ENCODE measurements around the gene FBL. TPM values are rescaled to one million over a fixed set of nuclear protein-coding genes. Genes with fewer than 3 reads are reported as not detected.
"Not testable (repeated sequence)": the region's sequence is repeated elsewhere in the genome, so short reads cannot be mapped to it uniquely, and the experiment has no call there.

Gene FBL
- total RNA-seq (2022), result 355 and 502 TPM in 2 replicates
- percentile 84 among the genes with signal in this experiment for Bru-seq, nascent RNA
- BruChase-seq, experiment 1, labeled RNA remaining after a 6-hour chase, result percentile 84 among the genes with signal in this experiment
- BruChase-seq, experiment 2, labeled RNA remaining after a 2-hour chase, result percentile 81 among the genes with signal in this experiment
- long read RNA-seq, transcript FBL-201 (9 exons, 1,160 nt), result major isoform, 22 of 61 reads
- long read RNA-seq, partial matches to known transcripts, result 29 of 61 reads
- long read RNA-seq, other reads (novel, unspliced or antisense), result 10 of 61 reads

GRCh38 chr19:39845933-39846677 is at the start of gene FBL:
FBL (minus strand) TSS chr19:39846379; CDS start chr19:39846300, 79 bp downstream.
- TF ChIP-seq, protein P1, sequence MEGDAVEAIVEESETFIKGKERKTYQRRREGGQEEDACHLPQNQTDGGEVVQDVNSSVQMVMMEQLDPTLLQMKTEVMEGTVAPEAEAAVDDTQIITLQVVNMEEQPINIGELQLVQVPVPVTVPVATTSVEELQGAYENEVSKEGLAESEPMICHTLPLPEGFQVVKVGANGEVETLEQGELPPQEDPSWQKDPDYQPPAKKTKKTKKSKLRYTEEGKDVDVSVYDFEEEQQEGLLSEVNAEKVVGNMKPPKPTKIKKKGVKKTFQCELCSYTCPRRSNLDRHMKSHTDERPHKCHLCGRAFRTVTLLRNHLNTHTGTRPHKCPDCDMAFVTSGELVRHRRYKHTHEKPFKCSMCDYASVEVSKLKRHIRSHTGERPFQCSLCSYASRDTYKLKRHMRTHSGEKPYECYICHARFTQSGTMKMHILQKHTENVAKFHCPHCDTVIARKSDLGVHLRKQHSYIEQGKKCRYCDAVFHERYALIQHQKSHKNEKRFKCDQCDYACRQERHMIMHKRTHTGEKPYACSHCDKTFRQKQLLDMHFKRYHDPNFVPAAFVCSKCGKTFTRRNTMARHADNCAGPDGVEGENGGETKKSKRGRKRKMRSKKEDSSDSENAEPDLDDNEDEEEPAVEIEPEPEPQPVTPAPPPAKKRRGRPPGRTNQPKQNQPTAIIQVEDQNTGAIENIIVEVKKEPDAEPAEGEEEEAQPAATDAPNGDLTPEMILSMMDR (IDR thresholded peaks at IDR 0.05; ENCODE audit: unreplicated experiment), result no peak
- CTCF ChIA-PET, result interaction anchor here (0.6 to 6.9 kb wide), 13 partner anchors 11 to 448 kb away, joined by 3 to 67 read pairs (median 4); partner anchors contain the start of gene PSMC4
- Mint-ChIP-seq H3K36me3 (ENCODE audit: insufficient read depth, unreplicated experiment) (peaks cover 14% of the 10 kb centered on the region), H3K4me3 (ENCODE audit: unreplicated experiment) (peak within 1 kb of the TSS; percentile 90), H3K27ac (ENCODE audit: low read depth, unreplicated experiment) (peak within 1 kb of the TSS; percentile 90), H3K9me3 (ENCODE audit: unreplicated experiment) (no peaks in the 10 kb centered on the region), H3K27me3 (ENCODE audit: insufficient read depth, unreplicated experiment) (no peaks in the 10 kb centered on the region), H3K4me1 (ENCODE audit: insufficient read depth, unreplicated experiment) (peaks cover 36% of the 10 kb centered on the region)
- BruUV-seq (replicated peaks), result no TSS peak
- intact Hi-C loops (cut with micrococcal nuclease), result loop anchor here (2.0 kb wide), 1 partner anchor 125 kb away; the partner anchor contains the start of gene PSMC4
- peak; percentile 94 for DNase-seq (ENCODE audit: unreplicated experiment)
- POLR2A ChIA-PET, result interaction anchor here (0.5 to 4.1 kb wide), 12 partner anchors 9 to 1482 kb away, joined by 3 to 41 read pairs (median 4); partner anchors contain the start of genes DYRK1B, PSMC4 and ZNF546

DNA sequence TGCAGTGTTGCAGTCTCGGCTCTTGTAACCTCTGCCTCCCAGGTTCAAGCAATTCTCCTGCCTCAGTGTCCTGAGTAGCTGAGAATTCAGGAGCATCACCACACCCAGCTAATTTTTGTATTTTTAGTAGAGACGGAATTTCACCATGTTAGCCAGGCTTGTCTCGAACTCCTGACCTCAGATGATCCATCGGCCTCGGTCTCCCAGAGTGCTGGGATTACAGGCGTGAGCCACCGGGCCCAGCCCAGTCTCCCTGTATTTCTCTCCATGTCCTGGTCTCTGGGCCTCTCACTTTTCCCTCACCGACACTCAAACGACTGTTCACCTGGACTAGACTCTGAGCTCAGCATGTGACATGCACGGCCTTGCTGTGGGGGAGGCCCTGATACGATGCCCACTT is 48.9 kb upstream of the FBL start:
- H3K4me1 Mint-ChIP-seq (ENCODE audit: insufficient read depth, unreplicated experiment); H3K27me3 Mint-ChIP-seq (ENCODE audit: insufficient read depth, unreplicated experiment); BruUV-seq (replicated peaks); H3K9me3 Mint-ChIP-seq (ENCODE audit: unreplicated experiment); H3K36me3 Mint-ChIP-seq (ENCODE audit: insufficient read depth, unreplicated experiment); H3K4me3 Mint-ChIP-seq (ENCODE audit: unreplicated experiment); DNase-seq (ENCODE audit: unreplicated experiment); POLR2A ChIA-PET; CTCF ChIA-PET; H3K27ac Mint-ChIP-seq (ENCODE audit: low read depth, unreplicated experiment); intact Hi-C loops (cut with micrococcal nuclease): not testable (repeated sequence)

GRCh38 chr19:39894236-39894606 is 48.0 kb upstream of the FBL start:
- POLR2A ChIA-PET; H3K9me3 Mint-ChIP-seq (ENCODE audit: unreplicated experiment); intact Hi-C loops (cut with micrococcal nuclease); H3K27ac Mint-ChIP-seq (ENCODE audit: low read depth, unreplicated experiment); H3K27me3 Mint-ChIP-seq (ENCODE audit: insufficient read depth, unreplicated experiment); CTCF ChIA-PET; H3K4me1 Mint-ChIP-seq (ENCODE audit: insufficient read depth, unreplicated experiment); BruUV-seq (replicated peaks); H3K4me3 Mint-ChIP-seq (ENCODE audit: unreplicated experiment); DNase-seq (ENCODE audit: unreplicated experiment); H3K36me3 Mint-ChIP-seq (ENCODE audit: insufficient read depth, unreplicated experiment): not testable (repeated sequence)

GRCh38 chr19:39893366-39894235 is 47.4 kb upstream of the FBL start:
- DNase-seq (ENCODE audit: unreplicated experiment); H3K27ac Mint-ChIP-seq (ENCODE audit: low read depth, unreplicated experiment); intact Hi-C loops (cut with micrococcal nuclease); H3K4me1 Mint-ChIP-seq (ENCODE audit: insufficient read depth, unreplicated experiment); H3K4me3 Mint-ChIP-seq (ENCODE audit: unreplicated experiment); POLR2A ChIA-PET; H3K27me3 Mint-ChIP-seq (ENCODE audit: insufficient read depth, unreplicated experiment); BruUV-seq (replicated peaks); CTCF ChIA-PET; H3K9me3 Mint-ChIP-seq (ENCODE audit: unreplicated experiment); H3K36me3 Mint-ChIP-seq (ENCODE audit: insufficient read depth, unreplicated experiment): not testable (repeated sequence)

DNA sequence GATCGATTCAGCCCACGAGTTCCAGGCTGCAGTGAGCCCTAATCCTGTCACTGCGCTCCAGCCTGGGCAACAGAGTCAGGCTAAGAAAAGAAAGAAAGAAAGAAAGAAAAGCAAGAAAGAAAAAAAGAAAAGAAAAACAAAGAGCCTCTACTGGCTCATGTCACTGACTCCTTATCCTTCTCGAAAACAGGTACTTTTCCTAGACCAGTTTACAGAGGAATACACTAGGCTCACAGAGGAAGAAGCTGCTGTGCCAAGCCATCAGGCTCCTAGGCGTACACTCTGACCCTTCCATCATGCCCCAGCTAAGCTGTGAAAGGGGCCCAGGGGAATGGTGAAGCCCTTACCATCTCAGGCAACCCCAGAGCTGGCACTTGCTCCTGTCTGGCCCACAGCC is 46.3 kb upstream of the FBL start:
- H3K9me3 Mint-ChIP-seq (ENCODE audit: unreplicated experiment); DNase-seq (ENCODE audit: unreplicated experiment); H3K4me1 Mint-ChIP-seq (ENCODE audit: insufficient read depth, unreplicated experiment); intact Hi-C loops (cut with micrococcal nuclease); BruUV-seq (replicated peaks); H3K27me3 Mint-ChIP-seq (ENCODE audit: insufficient read depth, unreplicated experiment); POLR2A ChIA-PET; H3K27ac Mint-ChIP-seq (ENCODE audit: low read depth, unreplicated experiment); H3K36me3 Mint-ChIP-seq (ENCODE audit: insufficient read depth, unreplicated experiment); H3K4me3 Mint-ChIP-seq (ENCODE audit: unreplicated experiment): not testable (repeated sequence)
- CTCF ChIA-PET, result interaction anchor here (0.8 kb wide), 1 partner anchor 134 kb away, joined by 3 read pairs; no protein-coding TSS in a partner anchor

- H3K9me3 Mint-ChIP-seq (ENCODE audit: unreplicated experiment); H3K36me3 Mint-ChIP-seq (ENCODE audit: insufficient read depth, unreplicated experiment); H3K4me3 Mint-ChIP-seq (ENCODE audit: unreplicated experiment); DNase-seq (ENCODE audit: unreplicated experiment); H3K27me3 Mint-ChIP-seq (ENCODE audit: insufficient read depth, unreplicated experiment); POLR2A ChIA-PET; H3K27ac Mint-ChIP-seq (ENCODE audit: low read depth, unreplicated experiment); H3K4me1 Mint-ChIP-seq (ENCODE audit: insufficient read depth, unreplicated experiment); intact Hi-C loops (cut with micrococcal nuclease); BruUV-seq (replicated peaks): not testable (repeated sequence)
- CTCF ChIA-PET, result interaction anchor here (0.8 kb wide), 1 partner anchor 133 kb away, joined by 3 read pairs; no protein-coding TSS in a partner anchor
Measured at GRCh38 chr19:39891660-39892505, 45.7 kb upstream of the FBL start.

Measured in MCF 10A (cell line).